ENCODE measurements around the gene PTPRF.

DNA sequence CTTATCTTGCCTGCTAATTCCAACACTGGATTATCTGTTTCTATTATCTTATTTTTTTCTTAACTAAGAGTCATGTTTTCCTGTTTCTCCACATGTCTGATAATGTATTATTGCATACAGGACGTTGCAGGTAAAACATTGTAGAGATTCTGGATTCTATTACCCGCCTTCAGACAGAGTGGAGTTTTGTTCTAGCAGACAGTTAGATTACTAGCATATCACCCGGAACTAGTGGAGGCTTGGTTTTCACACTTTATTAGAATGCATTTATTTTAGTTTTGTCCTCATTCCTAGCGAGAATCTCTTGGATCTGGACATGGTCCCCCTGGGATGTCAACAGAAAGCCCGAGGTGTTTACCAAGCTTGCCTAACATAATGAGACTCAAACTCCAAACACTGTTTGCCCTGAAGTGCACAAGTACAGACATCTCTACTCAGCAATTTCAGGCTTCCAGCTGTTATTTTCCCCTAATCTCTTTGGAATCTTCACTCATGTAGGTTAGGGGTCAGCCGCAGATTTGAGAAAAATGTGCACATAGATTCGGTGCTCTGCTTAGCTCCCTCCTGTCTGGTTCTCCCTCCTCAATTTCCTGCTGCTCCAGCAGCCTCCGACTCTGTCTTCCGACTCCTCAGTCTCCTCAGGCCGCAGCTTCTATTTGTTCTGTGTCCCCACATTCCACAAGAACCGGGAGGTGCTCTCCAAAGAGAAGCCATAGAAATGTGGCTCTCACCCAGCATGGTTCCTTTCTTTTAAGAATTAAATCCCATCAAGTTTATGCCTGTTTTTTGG is 36.8 kb upstream of the PTPRF start:
- TF ChIP-seq POLR2A (IDR thresholded peaks at IDR 0.05) = no peak
- TF ChIP-seq, protein P1, sequence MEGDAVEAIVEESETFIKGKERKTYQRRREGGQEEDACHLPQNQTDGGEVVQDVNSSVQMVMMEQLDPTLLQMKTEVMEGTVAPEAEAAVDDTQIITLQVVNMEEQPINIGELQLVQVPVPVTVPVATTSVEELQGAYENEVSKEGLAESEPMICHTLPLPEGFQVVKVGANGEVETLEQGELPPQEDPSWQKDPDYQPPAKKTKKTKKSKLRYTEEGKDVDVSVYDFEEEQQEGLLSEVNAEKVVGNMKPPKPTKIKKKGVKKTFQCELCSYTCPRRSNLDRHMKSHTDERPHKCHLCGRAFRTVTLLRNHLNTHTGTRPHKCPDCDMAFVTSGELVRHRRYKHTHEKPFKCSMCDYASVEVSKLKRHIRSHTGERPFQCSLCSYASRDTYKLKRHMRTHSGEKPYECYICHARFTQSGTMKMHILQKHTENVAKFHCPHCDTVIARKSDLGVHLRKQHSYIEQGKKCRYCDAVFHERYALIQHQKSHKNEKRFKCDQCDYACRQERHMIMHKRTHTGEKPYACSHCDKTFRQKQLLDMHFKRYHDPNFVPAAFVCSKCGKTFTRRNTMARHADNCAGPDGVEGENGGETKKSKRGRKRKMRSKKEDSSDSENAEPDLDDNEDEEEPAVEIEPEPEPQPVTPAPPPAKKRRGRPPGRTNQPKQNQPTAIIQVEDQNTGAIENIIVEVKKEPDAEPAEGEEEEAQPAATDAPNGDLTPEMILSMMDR (IDR thresholded peaks at IDR 0.05) = no peak
